Trophoblast cell (in vitro differentiated cells and primary cell): ENCODE results near the gene TRPC6.

Experiments used
- DNase-seq, 2 donors: peaks; one replicate each; pipeline ENCODE4 v3.0.0-alpha.2; 2016
- H2AFZ ChIP-seq: 2 replicates; pipeline ENCODE4 v1.6.1; 2013; ENCODE audit warnings: low read length, moderate library complexity, mild to moderate bottlenecking; ENCODE audit not compliant: insufficient read depth, poor library complexity
- H2AK5ac ChIP-seq: 2 replicates; pipeline ENCODE4 v1.6.1; 2013; ENCODE audit warnings: mild to moderate bottlenecking, low read length
- H2BK120ac ChIP-seq: 2 replicates; pipeline ENCODE4 v1.6.1; 2013; ENCODE audit warnings: low read length, mild to moderate bottlenecking, moderate library complexity; ENCODE audit not compliant: insufficient read depth, poor library complexity
- H2BK12ac ChIP-seq: 2 replicates; pipeline ENCODE4 v1.6.1; 2013; ENCODE audit warnings: mild to moderate bottlenecking, low read length, moderate library complexity
- H2BK5ac ChIP-seq: 2 replicates; pipeline ENCODE4 v1.6.1; 2013; ENCODE audit warnings: low read length, low read depth, moderate library complexity, mild to moderate bottlenecking; ENCODE audit not compliant: poor library complexity
- H3K14ac ChIP-seq: 2 replicates; pipeline ENCODE4 v1.6.1; 2013; ENCODE audit warnings: mild to moderate bottlenecking, low read length
- H3K18ac ChIP-seq: 2 replicates; pipeline ENCODE4 v1.6.1; 2013; ENCODE audit warnings: mild to moderate bottlenecking, low read length
- H3K23ac ChIP-seq: 2 replicates; pipeline ENCODE4 v1.6.1; 2013; ENCODE audit warnings: low read length
- H3K27ac ChIP-seq: 2 replicates; pipeline ENCODE4 v1.5.1; 2013; ENCODE audit warnings: low read depth, mild to moderate bottlenecking, inconsistent platforms, low read length, moderate library complexity
- H3K27me3 ChIP-seq: 2 replicates; pipeline ENCODE4 v1.6.1; 2013; ENCODE audit warnings: inconsistent platforms, mild to moderate bottlenecking, low read length, moderate library complexity; ENCODE audit not compliant: insufficient read depth
- H3K36me3 ChIP-seq, 2 experiments: 1 replicate in 1 of 2; 2 replicates in 1 of 2; pipeline ENCODE4 v1.6.1; 2013; ENCODE audit warnings: low read length in 2 of 2, mild to moderate bottlenecking in 2 of 2, moderate library complexity in 1 of 2; ENCODE audit not compliant: insufficient read depth in 2 of 2, control insufficient read depth in 1 of 2
- H3K4ac ChIP-seq: 2 replicates; pipeline ENCODE4 v1.6.1; 2013; ENCODE audit warnings: low read depth, mild to moderate bottlenecking, low read length, moderate library complexity
- H3K4me1 ChIP-seq, 2 experiments: 1 replicate in 1 of 2; 2 replicates in 1 of 2; pipeline ENCODE4 v1.6.1; 2013; ENCODE audit warnings: low read length in 2 of 2, mild to moderate bottlenecking in 2 of 2, moderate library complexity in 1 of 2; ENCODE audit not compliant: insufficient read depth in 2 of 2, control insufficient read depth in 1 of 2
- H3K4me2 ChIP-seq: 2 replicates; pipeline ENCODE4 v1.6.1; 2013; ENCODE audit warnings: inconsistent platforms, mild to moderate bottlenecking, low read length, moderate library complexity
- H3K4me3 ChIP-seq: 2 replicates; pipeline ENCODE4 v1.5.1; 2013; ENCODE audit warnings: mild to moderate bottlenecking, low read depth, low read length, inconsistent platforms
- H3K79me1 ChIP-seq: one replicate; pipeline ENCODE4 v1.6.1; 2013; ENCODE audit warnings: low read length
- H3K79me2 ChIP-seq: 2 replicates; pipeline ENCODE4 v1.6.1; 2013; ENCODE audit warnings: low read length, mild to moderate bottlenecking; ENCODE audit not compliant: control insufficient read depth, insufficient read depth, poor library complexity
- H3K9ac ChIP-seq: 2 replicates; pipeline ENCODE4 v1.6.1; 2013; ENCODE audit warnings: mild to moderate bottlenecking, low read length
- H3K9me3 ChIP-seq: 2 replicates; pipeline ENCODE4 v1.6.1; 2013; ENCODE audit warnings: low read depth, mild to moderate bottlenecking, control low read depth, inconsistent platforms, low read length; ENCODE audit not compliant: insufficient read depth
- H4K12ac ChIP-seq: 2 replicates; pipeline ENCODE4 v1.6.1; 2013; ENCODE audit warnings: low read depth, mild to moderate bottlenecking, low read length, moderate library complexity
- H4K8ac ChIP-seq: 2 replicates; pipeline ENCODE4 v1.6.1; 2013; ENCODE audit warnings: low read depth, mild to moderate bottlenecking, low read length, moderate library complexity
- H4K91ac ChIP-seq: one replicate; pipeline ENCODE4 v1.6.1; 2013; ENCODE audit warnings: low read depth, mild to moderate bottlenecking, low read length, moderate library complexity
- WGBS: extraction: QIAGEN DNeasy Blood & Tissue Kit; methylation state at CpG from one replicate; pipeline ENCODE4 v1.1.7; 2013; ENCODE audit warnings: missing lambda C conversion rate; ENCODE audit not compliant: insufficient read length, insufficient coverage; ENCODE audit errors: extremely low coverage; 5-methylcytosine and 5-hydroxymethylcytosine counted together

The TRPC6 gene

GRCh38 chr11:101482556-101483124 lies 101.2 kb downstream of the TRPC6 start:
- Histone ChIP-seq H3K27ac (no peak overlapping the region), H3K79me1 (peaks cover 3% of the 10 kb centered on the region), H3K36me3 (no peaks in the 10 kb centered on the region), H3K4me2 (no peak overlapping the region), H3K4ac (no peak overlapping the region), H3K4me1 (peaks cover 5% of the 10 kb centered on the region in 2 experiments), H3K14ac (no peak overlapping the region), H3K9me3 (no peaks in the 10 kb centered on the region), H4K12ac (no peak overlapping the region), H4K8ac (no peak overlapping the region), H3K27me3 (no peaks in the 10 kb centered on the region), H4K91ac (no peak overlapping the region), H2BK5ac (no peak overlapping the region), H2AFZ (no peak overlapping the region), H3K9ac (no peak overlapping the region), H2AK5ac (no peak overlapping the region), H3K4me3 (no peak overlapping the region), H2BK12ac (no peak overlapping the region), H3K23ac (no peak overlapping the region), H2BK120ac (no peak overlapping the region), H3K18ac (no peak overlapping the region), H3K79me2 (no peaks in the 10 kb centered on the region)
- no CpG with 5 or more reads among the region's 4 CpGs for WGBS
- DNase-seq: no peak

GRCh38 chr11:101478587-101479369 lies 105.0 kb downstream of the TRPC6 start:
- Histone ChIP-seq H3K4me3 (no peak overlapping the region), H3K14ac (no peak overlapping the region), H2AFZ (peak overlapping the region; percentile 66), H4K12ac (no peak overlapping the region), H3K4me1 (peaks cover 5% of the 10 kb centered on the region in 2 experiments), H2BK12ac (no peak overlapping the region), H3K9me3 (no peaks in the 10 kb centered on the region), H4K91ac (no peak overlapping the region), H3K18ac (no peak overlapping the region), H2AK5ac (no peak overlapping the region), H4K8ac (no peak overlapping the region), H3K79me2 (no peaks in the 10 kb centered on the region), H3K23ac (no peak overlapping the region), H3K4me2 (no peak overlapping the region), H3K9ac (no peak overlapping the region), H2BK5ac (no peak overlapping the region), H3K27me3 (no peaks in the 10 kb centered on the region), H3K36me3 (no peaks in the 10 kb centered on the region), H3K79me1 (peaks cover 3% of the 10 kb centered on the region), H2BK120ac (no peak overlapping the region), H3K4ac (no peak overlapping the region), H3K27ac (no peak overlapping the region)
- WGBS: no CpG with 5 or more reads among the region's 13 CpGs
- peak; percentile 80 to 92 for DNase-seq

- WGBS: no CpG with 5 or more reads among the region's 3 CpGs
- Histone ChIP-seq H2BK5ac (no peak overlapping the region), H2BK120ac (no peak overlapping the region)
Observed at GRCh38 chr11:101477926-101478325, 105.9 kb downstream of the TRPC6 start.

GRCh38 chr11:101476191-101476590 lies 107.6 kb downstream of the TRPC6 start:
- no peak overlapping the region for H3K4me3 ChIP-seq
- H3K9me3 ChIP-seq: no peaks in the 10 kb centered on the region
- WGBS: no CpG with 5 or more reads among the region's 6 CpGs
- DNase-seq: peak; percentile 12 to 71
- no peak overlapping the region for H3K18ac ChIP-seq
- H3K9ac ChIP-seq: no peak overlapping the region
- H2AK5ac ChIP-seq: no peak overlapping the region
- peaks cover 3% of the 10 kb centered on the region for H3K79me1 ChIP-seq
- no peaks in the 10 kb centered on the region for H3K27me3 ChIP-seq
- H3K79me2 ChIP-seq: no peaks in the 10 kb centered on the region
- H4K8ac ChIP-seq: no peak overlapping the region
- H3K4ac ChIP-seq: no peak overlapping the region
- H4K12ac ChIP-seq: no peak overlapping the region
- no peaks in the 10 kb centered on the region for H3K36me3 ChIP-seq
- H3K14ac ChIP-seq: no peak overlapping the region
- H3K4me1 ChIP-seq: peaks cover 5% of the 10 kb centered on the region in 2 experiments
- no peak overlapping the region for H3K27ac ChIP-seq
- H2AFZ ChIP-seq: no peak overlapping the region
- no peak overlapping the region for H3K4me2 ChIP-seq
- no peak overlapping the region for H2BK5ac ChIP-seq
- no peak overlapping the region for H3K23ac ChIP-seq
- no peak overlapping the region for H2BK120ac ChIP-seq
- H2BK12ac ChIP-seq: no peak overlapping the region
- H4K91ac ChIP-seq: no peak overlapping the region

More at GRCh38 chr11:101477926-101478325, 105.9 kb downstream of the TRPC6 start:
- Histone ChIP-seq H4K12ac (no peak overlapping the region), H3K4me3 (no peak overlapping the region), H2AFZ (no peak overlapping the region), H3K4ac (no peak overlapping the region), H3K18ac (no peak overlapping the region), H4K91ac (no peak overlapping the region), H3K14ac (no peak overlapping the region), H3K4me1 (peaks cover 5% of the 10 kb centered on the region in 2 experiments), H3K36me3 (no peaks in the 10 kb centered on the region), H3K9ac (no peak overlapping the region), H3K4me2 (no peak overlapping the region), H3K27me3 (no peaks in the 10 kb centered on the region), H2BK12ac (no peak overlapping the region), H2AK5ac (no peak overlapping the region), H3K79me2 (no peaks in the 10 kb centered on the region), H4K8ac (no peak overlapping the region), H3K79me1 (peaks cover 3% of the 10 kb centered on the region), H3K9me3 (no peaks in the 10 kb centered on the region), H3K27ac (no peak overlapping the region), H3K23ac (no peak overlapping the region)
- DNase-seq: peak; percentile 11 to 50
